ENCODE data around the gene SMPD3. TPM values are rescaled to one million over a fixed set of nuclear protein-coding genes. Genes with fewer than 3 reads are reported as not detected.

The SMPD3 gene
- total and polyA plus RNA-seq, 3 donors from 2014 or later = 13.3 to 23.4 (median 20.6) TPM

- H3K4me1 ChIP-seq = peaks cover 11% of the 10 kb centered on the region
- H3K27ac ChIP-seq = peak overlapping the region in 1 of 2 donors; percentile 76
- H3K36me3 ChIP-seq (ENCODE audit: low read depth, missing control alignments) = no peaks in the 10 kb centered on the region
- 87 to 91% methylated on average over 4 of the region's 4 CpGs for WGBS, 2 donors
- TF ChIP-seq CTCF (IDR thresholded peaks at IDR 0.05) = no peak
- H3K27me3 ChIP-seq = no peaks in the 10 kb centered on the region
- DNase-seq = no peak
- no peaks in the 10 kb centered on the region for H3K9me3 ChIP-seq
- no peak overlapping the region for H3K4me3 ChIP-seq
- intact Hi-C loops (cut with DNase I; ENCODE audit: low total_unique reads) = no loop called here
Observed at GRCh38 chr16:68468842-68469241, 20.5 kb upstream of the SMPD3 start.

GRCh38 chr16:68466174-68466573 lies 17.9 kb upstream of the SMPD3 start:
- H3K4me1 ChIP-seq = peaks cover 11% of the 10 kb centered on the region
- no peak for DNase-seq
- H3K36me3 ChIP-seq (ENCODE audit: low read depth, missing control alignments) = no peaks in the 10 kb centered on the region
- no peak overlapping the region for H3K27ac ChIP-seq
- no peak for TF ChIP-seq POLR2A (IDR thresholded peaks at IDR 0.05)
- TF ChIP-seq CTCF (IDR thresholded peaks at IDR 0.05) = no peak
- no peak overlapping the region for H3K4me3 ChIP-seq
- intact Hi-C loops (cut with DNase I; ENCODE audit: low total_unique reads) = no loop called here
- no peaks in the 10 kb centered on the region for H3K9me3 ChIP-seq
- 68 to 85% methylated on average over 4 of the region's 4 CpGs for WGBS, 2 donors
- no peaks in the 10 kb centered on the region for H3K27me3 ChIP-seq

GRCh38 chr16:68463904-68464303 lies 15.6 kb upstream of the SMPD3 start:
- TF ChIP-seq POLR2A (IDR thresholded peaks at IDR 0.05) (no peak), CTCF (IDR thresholded peaks at IDR 0.05) (no peak)
- Histone ChIP-seq H3K4me3 (no peak overlapping the region), H3K36me3 (ENCODE audit: low read depth, missing control alignments) (no peaks in the 10 kb centered on the region), H3K9me3 (no peaks in the 10 kb centered on the region), H3K27ac (no peak overlapping the region), H3K4me1 (peaks cover 3% of the 10 kb centered on the region), H3K27me3 (no peaks in the 10 kb centered on the region)
- WGBS, 2 donors = 89 to 91% methylated on average over 2 of the region's 2 CpGs
- intact Hi-C loops (cut with DNase I; ENCODE audit: low total_unique reads) = no loop called here
- no peak for DNase-seq

GRCh38 chr16:68460067-68460466 lies 11.8 kb upstream of the SMPD3 start:
- WGBS, 2 donors = 80 to 86% methylated on average over 3 of the region's 3 CpGs
- no peaks in the 10 kb centered on the region for H3K36me3 ChIP-seq (ENCODE audit: low read depth, missing control alignments)
- DNase-seq = no peak
- no peaks in the 10 kb centered on the region for H3K27me3 ChIP-seq
- H3K27ac ChIP-seq = no peak overlapping the region
- intact Hi-C loops (cut with DNase I; ENCODE audit: low total_unique reads) = no loop called here
- no peaks in the 10 kb centered on the region for H3K9me3 ChIP-seq
- TF ChIP-seq POLR2A (IDR thresholded peaks at IDR 0.05) = no peak
- no peak for TF ChIP-seq CTCF (IDR thresholded peaks at IDR 0.05)
- no peak overlapping the region for H3K4me3 ChIP-seq
- H3K4me1 ChIP-seq = no peaks in the 10 kb centered on the region

GRCh38 chr16:68459457-68459856 lies 11.1 kb upstream of the SMPD3 start:
- intact Hi-C loops (cut with DNase I; ENCODE audit: low total_unique reads) = no loop called here
- no peaks in the 10 kb centered on the region for H3K27me3 ChIP-seq
- no peak for TF ChIP-seq CTCF (IDR thresholded peaks at IDR 0.05)
- no peak for TF ChIP-seq POLR2A (IDR thresholded peaks at IDR 0.05)
- H3K4me3 ChIP-seq = no peak overlapping the region
- no peak for DNase-seq
- no peaks in the 10 kb centered on the region for H3K36me3 ChIP-seq (ENCODE audit: low read depth, missing control alignments)
- H3K4me1 ChIP-seq = no peaks in the 10 kb centered on the region
- no peaks in the 10 kb centered on the region for H3K9me3 ChIP-seq
- WGBS, 2 donors = 75 to 89% methylated on average over 3 to 4 of the region's 4 CpGs
- no peak overlapping the region for H3K27ac ChIP-seq
